Measurements from ENCODE around the gene AMER2.

The AMER2 gene

GRCh38 chr13:25171517-25172302 is at the start of gene AMER2:
Gene AMER2, minus strand, starts transcription at chr13:25172288. Its CDS starts 669 bp downstream, at chr13:25171619.
- DNase-seq (ENCODE audit: low read depth in 2 of 3, low spot score in 2 of 3): no peak

GRCh38 chr13:25218019-25218418 is 45.9 kb upstream of the AMER2 start:
- DNase-seq (ENCODE audit: low read depth in 2 of 3, low spot score in 2 of 3): no peak

GRCh38 chr13:25217023-25217885 is 45.2 kb upstream of the AMER2 start:
- DNase-seq (ENCODE audit: low read depth in 2 of 3, low spot score in 2 of 3): no peak

- no peak for DNase-seq (ENCODE audit: low read depth in 2 of 3, low spot score in 2 of 3)
Measured at GRCh38 chr13:25215253-25215575, 43.1 kb upstream of the AMER2 start.

GRCh38 chr13:25214491-25215252 is 42.6 kb upstream of the AMER2 start:
- no peak for DNase-seq (ENCODE audit: low read depth in 2 of 3, low spot score in 2 of 3)

GRCh38 chr13:25213715-25214114 is 41.6 kb upstream of the AMER2 start:
- no peak for DNase-seq (ENCODE audit: low read depth in 2 of 3, low spot score in 2 of 3)

GRCh38 chr13:25210842-25211569 is 38.9 kb upstream of the AMER2 start:
- no peak for DNase-seq (ENCODE audit: low read depth in 2 of 3, low spot score in 2 of 3)

GRCh38 chr13:25207291-25207810 is 35.3 kb upstream of the AMER2 start:
- DNase-seq (ENCODE audit: low read depth in 2 of 3, low spot score in 2 of 3): no peak

- no peak for DNase-seq (ENCODE audit: low read depth in 2 of 3, low spot score in 2 of 3)
Measured at GRCh38 chr13:25204863-25205262, 32.8 kb upstream of the AMER2 start.

- no peak for DNase-seq (ENCODE audit: low read depth in 2 of 3, low spot score in 2 of 3)
Measured at GRCh38 chr13:25203127-25203740, 31.1 kb upstream of the AMER2 start.

GRCh38 chr13:25200783-25201182 is 28.7 kb upstream of the AMER2 start:
- DNase-seq (ENCODE audit: low read depth in 2 of 3, low spot score in 2 of 3): no peak

GRCh38 chr13:25198647-25199046 is 26.6 kb upstream of the AMER2 start:
- no peak for DNase-seq (ENCODE audit: low read depth in 2 of 3, low spot score in 2 of 3)

- no peak for DNase-seq (ENCODE audit: low read depth in 2 of 3, low spot score in 2 of 3)
Measured at GRCh38 chr13:25196971-25197370, 24.9 kb upstream of the AMER2 start.

- no peak for DNase-seq (ENCODE audit: low read depth in 2 of 3, low spot score in 2 of 3)
Measured at GRCh38 chr13:25192936-25193335, 20.8 kb upstream of the AMER2 start.

- no peak for DNase-seq (ENCODE audit: low read depth in 2 of 3, low spot score in 2 of 3)
Measured at GRCh38 chr13:25192489-25192888, 20.4 kb upstream of the AMER2 start.

- no peak for DNase-seq (ENCODE audit: low read depth in 2 of 3, low spot score in 2 of 3)
Measured at GRCh38 chr13:25192052-25192451, 20.0 kb upstream of the AMER2 start.

- no peak for DNase-seq (ENCODE audit: low read depth in 2 of 3, low spot score in 2 of 3)
Measured at GRCh38 chr13:25190771-25191170, 18.7 kb upstream of the AMER2 start.

- DNase-seq (ENCODE audit: low read depth in 2 of 3, low spot score in 2 of 3): no peak
Measured at GRCh38 chr13:25190256-25190655, 18.2 kb upstream of the AMER2 start.

GRCh38 chr13:25187596-25187995 is 15.5 kb upstream of the AMER2 start:
- no peak for DNase-seq (ENCODE audit: low read depth in 2 of 3, low spot score in 2 of 3)

- DNase-seq (ENCODE audit: low read depth in 2 of 3, low spot score in 2 of 3): no peak
Measured at GRCh38 chr13:25186187-25186586, 14.1 kb upstream of the AMER2 start.
